CD14-positive monocyte (primary cell): Measurements from ENCODE around the gene GPR150. TPM values are rescaled to one million over a fixed set of nuclear protein-coding genes. Genes with fewer than 3 reads are reported as not detected.

Source experiments
- DNase-seq, 3 donors: peaks; one replicate each; pipeline ENCODE4 v3.0.0-alpha.2; 2011 to 2022
- H2AFZ ChIP-seq: 2 replicates; pipeline ENCODE4 v1.6.0; 2012; ENCODE audit warnings: mild to moderate bottlenecking, low read depth, low read length, inconsistent platforms; ENCODE audit not compliant: insufficient read depth, poor library complexity, severe bottlenecking
- H3K27ac ChIP-seq, 2 donors: 1 replicate in 1 of 2; 2 replicates in 1 of 2; pipeline ENCODE4 v1.5.1; 2012 to 2013; ENCODE audit warnings: low read length in 2 of 2, control low read depth in 1 of 2, inconsistent platforms in 1 of 2, low read depth in 1 of 2, mild to moderate bottlenecking in 1 of 2
- H3K27me3 ChIP-seq, 2 donors: one replicate each; pipeline versions ENCODE4 v1.6.0 to v1.6.1; 2011 to 2013; ENCODE audit warnings: low read length in 2 of 2; ENCODE audit not compliant: control insufficient read depth in 2 of 2, insufficient read depth in 2 of 2
- H3K36me3 ChIP-seq, 2 donors: replicated peaks in 1 of 2; 1 replicate in 1 of 2; 2 replicates in 1 of 2; pipeline versions ENCODE4 v1.5.1 to v1.6.1; 2012 to 2013; ENCODE audit warnings: low read length in 2 of 2, control low read depth in 1 of 2, inconsistent platforms in 1 of 2, mild to moderate bottlenecking in 1 of 2; ENCODE audit not compliant: insufficient read depth in 2 of 2, control insufficient read depth in 1 of 2
- H3K4me1 ChIP-seq, 2 donors: 1 replicate in 1 of 2; 2 replicates in 1 of 2; pipeline versions ENCODE4 v1.5.1 to v1.6.1; 2012 to 2013; ENCODE audit warnings: low read length in 2 of 2, control low read depth in 1 of 2, inconsistent platforms in 1 of 2, mild to moderate bottlenecking in 1 of 2, moderate library complexity in 1 of 2; ENCODE audit not compliant: insufficient read depth in 2 of 2, control insufficient read depth in 1 of 2
- H3K4me2 ChIP-seq: replicated peaks from 2 replicates; pipeline ENCODE3; 2012; ENCODE audit warnings: low read length, moderate library complexity, mild to moderate bottlenecking; ENCODE audit not compliant: poor library complexity, severe bottlenecking; ENCODE audit errors: extremely low read depth
- H3K4me3 ChIP-seq, 3 experiments: fragments of 200-600 bp in 1 of 3; sonication (generic) in 1 of 3; replicated peaks in 1 of 3; 1 replicate in 2 of 3; 2 replicates in 1 of 3; pipeline ENCODE4 v1.5.1; 2011 to 2013; ENCODE audit warnings: low read length in 3 of 3, mild to moderate bottlenecking in 3 of 3, control low read depth in 2 of 3, low read depth in 2 of 3, inconsistent platforms in 1 of 3, moderate library complexity in 1 of 3
- H3K79me2 ChIP-seq: 2 replicates; pipeline ENCODE4 v1.6.0; 2012; ENCODE audit warnings: mild to moderate bottlenecking, control low read depth, inconsistent platforms, low read length, moderate library complexity; ENCODE audit not compliant: insufficient read depth
- H3K9ac ChIP-seq: 2 replicates; pipeline ENCODE4 v1.6.0; 2017; ENCODE audit warnings: low read length, mild to moderate bottlenecking; ENCODE audit not compliant: insufficient read depth, poor library complexity, severe bottlenecking
- H3K9me3 ChIP-seq, 2 donors: replicated peaks in 1 of 2; 1 replicate in 1 of 2; 2 replicates in 1 of 2; pipeline versions ENCODE4 v1.5.1 to v1.6.1; 2012 to 2013; ENCODE audit warnings: low read length in 2 of 2, control low read depth in 1 of 2; ENCODE audit not compliant: control insufficient read depth in 1 of 2, insufficient read depth in 1 of 2
- H4K20me1 ChIP-seq: 2 replicates; pipeline ENCODE4 v1.6.0; 2012; ENCODE audit warnings: mild to moderate bottlenecking, low read length, control low read depth, moderate library complexity; ENCODE audit not compliant: insufficient read depth
- H3K27ac Mint-ChIP-seq, 7 donors: one replicate each; pipeline ENCODE4 v1.8.0; 2020; ENCODE audit warnings: mild to moderate bottlenecking in 7 of 7, mixed read lengths in 7 of 7, moderate library complexity in 6 of 7, inconsistent platforms in 2 of 7
- H3K27me3 Mint-ChIP-seq, 3 donors: one replicate each; pipeline ENCODE4 v1.8.0; 2021 to 2022; ENCODE audit warnings: low read depth in 3 of 3, mild to moderate bottlenecking in 3 of 3, mixed read lengths in 3 of 3, moderate library complexity in 3 of 3, inconsistent platforms in 1 of 3
- H3K36me3 Mint-ChIP-seq, 2 donors: one replicate each; pipeline ENCODE4 v1.8.0; 2020; ENCODE audit warnings: mixed read lengths in 2 of 2, inconsistent platforms in 1 of 2, mild to moderate bottlenecking in 1 of 2
- H3K4me1 Mint-ChIP-seq: one replicate; pipeline ENCODE4 v1.8.0; 2020; ENCODE audit warnings: mild to moderate bottlenecking, mixed read lengths
- H3K4me3 Mint-ChIP-seq, 2 donors: one replicate each; pipeline ENCODE4 v1.8.0; 2020; ENCODE audit warnings: mild to moderate bottlenecking in 2 of 2, mixed read lengths in 2 of 2, moderate library complexity in 1 of 2
- H3K9me3 Mint-ChIP-seq, 7 donors: one replicate each; pipeline ENCODE4 v1.8.0; 2020 to 2022; ENCODE audit warnings: mixed read lengths in 7 of 7, mild to moderate bottlenecking in 6 of 7, moderate library complexity in 6 of 7, inconsistent platforms in 2 of 7
- WGBS: methylation state at CpG from one replicate; pipeline ENCODE4 v1.1.5; 2013; ENCODE audit warnings: missing lambda C conversion rate; ENCODE audit not compliant: insufficient coverage; 5-methylcytosine and 5-hydroxymethylcytosine counted together
- intact Hi-C, 2 donors: fragments of 100-400 bp; cut with micrococcal nuclease; formaldehyde crosslinking; loops; one replicate each; pipeline versions ENCODE4 v1.15.0 to v1.15.1; 2023
- polyA plus RNA-seq, 3 donors: library from polyadenylated mRNA; depleted of rRNA in 1 of 3; unstranded in 2 of 3; stranded (reverse) in 1 of 3; fragments of 300-500 nt in 2 of 3; fragments of >200 nt in 1 of 3; fragmentation: Illumina TruSeq in 2 of 3; gene quantifications; 1 replicate in 2 of 3; 2 replicates in 1 of 3; pipeline ENCODE4 v1.2.3, GENCODE V29; 2012 to 2021
- TF ChIP-seq, protein P1 (sequence below): fragments of 200-600 bp; IDR thresholded peaks from one replicate; pipeline ENCODE4 v1.8.0; 2022; ENCODE audit warnings: antibody characterized with exemption, mild to moderate bottlenecking

The GPR150 gene
- polyA plus RNA-seq, 3 donors, result not detected

DNA sequence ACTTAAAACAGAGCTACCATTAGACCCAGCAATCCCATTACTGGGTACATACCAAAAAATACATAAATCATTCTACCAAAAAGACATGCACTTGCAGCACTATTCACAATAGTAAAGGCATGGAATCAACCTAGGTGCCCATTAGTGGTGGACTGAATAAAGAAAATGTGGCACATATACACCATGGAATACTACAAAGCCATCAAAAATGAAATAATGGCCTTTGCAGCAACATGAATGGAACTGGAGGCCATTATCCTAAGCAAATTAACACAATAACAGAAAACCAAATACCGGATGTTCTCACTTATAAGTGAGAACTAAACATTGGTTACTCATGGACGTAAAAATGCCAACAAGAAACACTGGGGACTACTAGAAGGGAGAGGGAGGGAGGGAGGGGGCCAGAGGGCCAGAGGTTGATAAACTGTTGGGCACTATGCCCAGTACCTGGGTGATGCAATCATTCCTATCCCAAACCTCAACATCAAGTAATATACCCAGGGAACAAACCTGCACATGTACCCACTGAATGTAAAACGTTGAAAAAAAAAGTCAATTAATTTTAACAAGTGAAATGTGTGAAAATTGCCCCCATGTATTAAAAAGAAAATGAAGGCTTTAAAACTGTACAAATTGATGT, 24.5 kb upstream of the GPR150 start:
- no peak overlapping the region for H3K4me3 Mint-ChIP-seq

DNA sequence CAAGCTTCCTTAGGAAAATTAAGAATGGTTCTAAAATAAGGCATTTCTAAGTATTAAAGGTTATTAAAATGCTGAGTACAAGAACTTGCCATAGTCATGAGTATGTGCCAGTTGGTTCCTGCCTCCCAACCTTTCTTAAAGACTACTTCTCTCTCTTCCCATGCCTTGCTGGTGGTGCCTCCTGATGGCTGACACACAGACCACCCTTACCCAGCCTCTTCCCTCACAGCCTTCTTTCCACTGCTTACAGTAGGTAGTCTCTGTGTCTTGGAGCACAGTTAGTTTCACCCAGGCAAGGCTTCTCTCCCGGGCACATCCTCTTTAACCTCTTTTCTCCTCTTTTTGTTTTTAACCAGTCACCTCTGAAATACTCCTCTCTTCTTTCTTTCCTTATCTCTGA, 20.6 kb upstream of the GPR150 start:
- H3K79me2 ChIP-seq, result no peaks in the 10 kb centered on the region
- peaks cover 0 to 2% (median 0%) of the 10 kb centered on the region in 7 donors for H3K9me3 Mint-ChIP-seq
- TF ChIP-seq, protein P1, sequence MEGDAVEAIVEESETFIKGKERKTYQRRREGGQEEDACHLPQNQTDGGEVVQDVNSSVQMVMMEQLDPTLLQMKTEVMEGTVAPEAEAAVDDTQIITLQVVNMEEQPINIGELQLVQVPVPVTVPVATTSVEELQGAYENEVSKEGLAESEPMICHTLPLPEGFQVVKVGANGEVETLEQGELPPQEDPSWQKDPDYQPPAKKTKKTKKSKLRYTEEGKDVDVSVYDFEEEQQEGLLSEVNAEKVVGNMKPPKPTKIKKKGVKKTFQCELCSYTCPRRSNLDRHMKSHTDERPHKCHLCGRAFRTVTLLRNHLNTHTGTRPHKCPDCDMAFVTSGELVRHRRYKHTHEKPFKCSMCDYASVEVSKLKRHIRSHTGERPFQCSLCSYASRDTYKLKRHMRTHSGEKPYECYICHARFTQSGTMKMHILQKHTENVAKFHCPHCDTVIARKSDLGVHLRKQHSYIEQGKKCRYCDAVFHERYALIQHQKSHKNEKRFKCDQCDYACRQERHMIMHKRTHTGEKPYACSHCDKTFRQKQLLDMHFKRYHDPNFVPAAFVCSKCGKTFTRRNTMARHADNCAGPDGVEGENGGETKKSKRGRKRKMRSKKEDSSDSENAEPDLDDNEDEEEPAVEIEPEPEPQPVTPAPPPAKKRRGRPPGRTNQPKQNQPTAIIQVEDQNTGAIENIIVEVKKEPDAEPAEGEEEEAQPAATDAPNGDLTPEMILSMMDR, result no peak
- H3K9ac ChIP-seq, result no peak overlapping the region
- H3K4me3 ChIP-seq, result no peak overlapping the region
- H3K27ac ChIP-seq, result no peak overlapping the region
- H3K27me3 ChIP-seq, result no peaks in the 10 kb centered on the region
- no CpG with 5 or more reads among the region's 1 CpG for WGBS
- H4K20me1 ChIP-seq, result no peaks in the 10 kb centered on the region
- H3K27me3 Mint-ChIP-seq, result peaks cover 0 to 4% (median 0%) of the 10 kb centered on the region in 3 donors
- H3K27ac Mint-ChIP-seq, result no peak overlapping the region
- intact Hi-C loops, result no loop called here
- DNase-seq, result no peak
- no peaks in the 10 kb centered on the region for H3K36me3 ChIP-seq
- no peaks in the 10 kb centered on the region for H3K4me1 Mint-ChIP-seq
- H2AFZ ChIP-seq, result no peak overlapping the region
- H3K4me2 ChIP-seq, result no peak overlapping the region
- H3K4me1 ChIP-seq, result no peaks in the 10 kb centered on the region
- H3K4me3 Mint-ChIP-seq, result no peak overlapping the region
- H3K9me3 ChIP-seq, result no peaks in the 10 kb centered on the region
- H3K36me3 Mint-ChIP-seq, result peaks cover 2 to 6% of the 10 kb centered on the region in 2 donors

More for the DNA sequence above, 24.5 kb upstream of the GPR150 start:
- Histone ChIP-seq H3K4me2 (no peak overlapping the region), H3K27ac (no peak overlapping the region), H3K9ac (no peak overlapping the region), H3K4me3 (no peak overlapping the region), H3K36me3 (no peaks in the 10 kb centered on the region), H2AFZ (no peak overlapping the region), H3K4me1 (no peaks in the 10 kb centered on the region), H3K27me3 (no peaks in the 10 kb centered on the region), H3K79me2 (no peaks in the 10 kb centered on the region), H4K20me1 (no peaks in the 10 kb centered on the region), H3K9me3 (no peaks in the 10 kb centered on the region)
- TF ChIP-seq, protein P1, result no peak
- DNase-seq, result no peak
- Mint-ChIP-seq H3K4me1 (peaks cover 5% of the 10 kb centered on the region), H3K36me3 (no peaks in the 10 kb centered on the region), H3K27ac (no peak overlapping the region), H3K27me3 (peaks cover 0 to 4% (median 0%) of the 10 kb centered on the region in 3 donors), H3K9me3 (peaks cover 0 to 2% (median 0%) of the 10 kb centered on the region in 7 donors)
- WGBS, result no CpG with 5 or more reads among the region's 3 CpGs
- intact Hi-C loops, result no loop called here
